Measurements from ENCODE around the gene CC2D2A.

- TF ChIP-seq POLR2AphosphoS5 (IDR thresholded peaks at IDR 0.05; ENCODE audit: low read depth, low read length) (no peak), POLR2A (IDR thresholded peaks at IDR 0.05; ENCODE audit: low read depth, low read length) (no peak), TAF1 (IDR thresholded peaks at IDR 0.05; ENCODE audit: borderline replicate concordance, low read depth, low read length) (no peak)
These were observed 55.4 kb downstream of the CC2D2A start for GRCh38 chr4:15525080-15525479.
